Panc1 (cell line): ENCODE measurements around the gene LRRTM3.

ENCODE experiments used
- CTCF ChIP-seq: fragments of 450-650 bp; IDR thresholded peaks from 2 replicates; pipeline ENCODE4 v1.5.1; 2017; ENCODE audit warnings: mild to moderate bottlenecking
- POLR2AphosphoS5 ChIP-seq: IDR thresholded peaks from 2 replicates; pipeline ENCODE4 v1.6.1; 2012; ENCODE audit warnings: mild to moderate bottlenecking, low read depth, low read length, moderate library complexity

- TF ChIP-seq CTCF (no peak), POLR2AphosphoS5 (no peak)
These were observed 56.2 kb downstream of the LRRTM3 start for GRCh38 chr10:66982053-66982420.
